ENCODE measurements around the gene KLC1. TPM values are rescaled to one million over a fixed set of nuclear protein-coding genes. Genes with fewer than 3 reads are reported as not detected.

KLC1 gene
- total RNA-seq, 2 donors from 2014 or later, result 170 to 178 TPM

DNA sequence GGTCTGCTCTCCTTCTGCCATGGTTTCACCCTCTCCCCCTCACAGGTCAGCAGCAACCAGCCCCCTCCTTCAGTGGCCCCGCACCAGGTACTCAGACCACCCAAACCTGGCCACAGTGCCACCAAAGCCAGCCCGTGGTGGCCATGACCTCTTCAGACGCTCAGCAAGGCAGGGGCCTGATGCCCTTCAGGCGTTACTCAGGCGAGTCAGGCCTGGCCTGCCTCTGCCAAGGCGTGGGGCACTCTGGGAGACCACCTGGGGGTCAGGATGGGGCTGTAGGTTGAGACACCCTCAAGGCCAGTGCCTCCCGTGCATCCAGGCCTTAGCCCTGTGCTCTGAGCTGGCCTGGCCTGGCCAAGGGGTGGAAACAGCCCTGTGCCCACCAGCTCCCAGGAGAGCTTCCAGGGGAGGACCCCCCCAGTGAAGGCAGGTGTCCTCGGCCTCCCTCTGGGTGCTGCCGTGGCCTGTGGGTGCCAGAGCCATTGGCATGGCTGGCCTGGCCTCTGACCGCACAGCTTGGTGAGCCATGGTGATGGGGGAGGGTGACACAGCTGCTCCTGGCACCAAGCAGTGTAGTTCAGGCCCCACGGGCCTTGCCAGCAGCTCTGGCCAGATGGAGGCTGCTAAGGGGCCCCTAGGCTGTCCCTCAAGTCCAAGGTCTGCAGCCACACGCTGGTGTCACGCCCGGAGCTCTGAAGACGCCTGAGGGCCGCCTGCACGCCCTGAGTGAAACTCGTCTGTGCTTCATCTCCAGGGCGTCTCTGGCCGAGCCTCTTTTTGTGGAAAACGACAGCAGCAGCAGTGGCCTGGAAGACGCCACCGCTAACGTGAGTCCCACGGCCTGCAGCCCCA lies 71.1 kb downstream of the KLC1 start:
- peaks cover 2% of the 10 kb centered on the region for H3K4me1 Mint-ChIP-seq
- no peak for DNase-seq
- H3K36me3 Mint-ChIP-seq (ENCODE audit: low read depth), result peaks cover 40% of the 10 kb centered on the region
- no peak overlapping the region for H3K4me3 Mint-ChIP-seq
- no peak overlapping the region for H3K4me3 ChIP-seq (ENCODE audit: low read length)
- H3K36me3 ChIP-seq (ENCODE audit: control insufficient read depth, insufficient read depth, low read length), result peaks cover 71% of the 10 kb centered on the region
- TF ChIP-seq, protein P1, sequence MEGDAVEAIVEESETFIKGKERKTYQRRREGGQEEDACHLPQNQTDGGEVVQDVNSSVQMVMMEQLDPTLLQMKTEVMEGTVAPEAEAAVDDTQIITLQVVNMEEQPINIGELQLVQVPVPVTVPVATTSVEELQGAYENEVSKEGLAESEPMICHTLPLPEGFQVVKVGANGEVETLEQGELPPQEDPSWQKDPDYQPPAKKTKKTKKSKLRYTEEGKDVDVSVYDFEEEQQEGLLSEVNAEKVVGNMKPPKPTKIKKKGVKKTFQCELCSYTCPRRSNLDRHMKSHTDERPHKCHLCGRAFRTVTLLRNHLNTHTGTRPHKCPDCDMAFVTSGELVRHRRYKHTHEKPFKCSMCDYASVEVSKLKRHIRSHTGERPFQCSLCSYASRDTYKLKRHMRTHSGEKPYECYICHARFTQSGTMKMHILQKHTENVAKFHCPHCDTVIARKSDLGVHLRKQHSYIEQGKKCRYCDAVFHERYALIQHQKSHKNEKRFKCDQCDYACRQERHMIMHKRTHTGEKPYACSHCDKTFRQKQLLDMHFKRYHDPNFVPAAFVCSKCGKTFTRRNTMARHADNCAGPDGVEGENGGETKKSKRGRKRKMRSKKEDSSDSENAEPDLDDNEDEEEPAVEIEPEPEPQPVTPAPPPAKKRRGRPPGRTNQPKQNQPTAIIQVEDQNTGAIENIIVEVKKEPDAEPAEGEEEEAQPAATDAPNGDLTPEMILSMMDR (conservative IDR thresholded peaks at IDR 0.05), result no peak
- no peaks in the 10 kb centered on the region for H3K27me3 Mint-ChIP-seq (ENCODE audit: insufficient read depth)
- WGBS, 2 experiments (ENCODE audit: insufficient coverage in 1 of 2, insufficient read length in 1 of 2), result 92 to 93% methylated on average over 18 to 25 of the region's 25 CpGs
- H3K9me3 ChIP-seq (ENCODE audit: control insufficient read depth, low read length), result no peaks in the 10 kb centered on the region
- H3K4me1 ChIP-seq (ENCODE audit: control insufficient read depth, insufficient read depth, low read length), result no peaks in the 10 kb centered on the region
- H3K27me3 ChIP-seq (ENCODE audit: control insufficient read depth, insufficient read depth, low read length, poor library complexity, severe bottlenecking), result no peaks in the 10 kb centered on the region
- no peak overlapping the region for H3K9ac ChIP-seq (ENCODE audit: extremely low read depth, low read length, poor library complexity, severe bottlenecking)
- H3K9me3 Mint-ChIP-seq, result no peaks in the 10 kb centered on the region
- peak overlapping the region; percentile 58 for H3K27ac Mint-ChIP-seq
- peak overlapping the region; percentile 66 for H3K27ac ChIP-seq (ENCODE audit: low read depth, low read length)

DNA sequence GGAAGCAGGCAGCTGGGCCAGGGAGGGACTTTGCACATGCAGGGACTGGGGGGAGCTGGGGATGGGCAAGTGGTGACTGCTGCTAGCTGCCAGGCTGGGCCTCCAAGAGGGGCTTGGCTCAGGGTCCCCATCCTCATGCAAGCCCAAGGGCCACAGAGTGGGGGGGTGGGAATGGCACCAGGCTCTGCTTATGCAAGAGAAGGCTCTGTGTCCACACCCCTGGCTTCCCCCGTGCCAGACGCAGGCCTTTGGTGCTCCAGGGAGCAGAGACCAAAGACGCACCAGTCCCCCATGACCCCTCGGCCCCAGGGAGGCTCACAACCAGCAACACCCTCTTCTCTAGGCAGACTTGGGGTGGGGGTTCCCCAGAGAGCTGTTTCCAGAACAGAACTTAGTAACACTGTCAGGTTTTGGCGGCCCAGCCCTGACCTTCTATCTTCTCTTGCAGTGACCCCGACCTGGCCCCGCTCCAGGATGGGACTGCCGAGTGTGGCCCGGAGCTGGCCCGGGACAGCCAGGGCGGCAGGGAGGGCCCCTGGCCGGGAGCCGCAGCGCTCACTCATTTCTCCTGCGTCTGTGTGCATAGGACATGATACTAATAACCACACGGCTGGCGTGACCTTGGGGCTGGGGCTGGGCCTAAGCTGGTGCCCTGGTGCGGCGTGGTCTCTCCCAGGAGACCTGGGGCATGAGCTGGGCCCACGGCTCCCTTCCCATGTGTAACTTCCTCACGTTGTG lies 71.9 kb downstream of the KLC1 start:
- no peaks in the 10 kb centered on the region for H3K4me1 ChIP-seq (ENCODE audit: control insufficient read depth, insufficient read depth, low read length)
- DNase-seq, result no peak
- H3K4me3 ChIP-seq (ENCODE audit: low read length), result no peak overlapping the region
- no peak overlapping the region for H3K9ac ChIP-seq (ENCODE audit: extremely low read depth, low read length, poor library complexity, severe bottlenecking)
- Mint-ChIP-seq H3K4me1 (peaks cover 2% of the 10 kb centered on the region), H3K27ac (no peak overlapping the region), H3K36me3 (ENCODE audit: low read depth) (peaks cover 41% of the 10 kb centered on the region), H3K4me3 (no peak overlapping the region), H3K27me3 (ENCODE audit: insufficient read depth) (no peaks in the 10 kb centered on the region), H3K9me3 (no peaks in the 10 kb centered on the region)
- TF ChIP-seq, protein P1 (conservative IDR thresholded peaks at IDR 0.05), result no peak
- peak overlapping the region; percentile 49 for H3K27ac ChIP-seq (ENCODE audit: low read depth, low read length)
- no peaks in the 10 kb centered on the region for H3K27me3 ChIP-seq (ENCODE audit: control insufficient read depth, insufficient read depth, low read length, poor library complexity, severe bottlenecking)
- H3K36me3 ChIP-seq (ENCODE audit: control insufficient read depth, insufficient read depth, low read length), result peaks cover 73% of the 10 kb centered on the region
- WGBS, 2 experiments (ENCODE audit: insufficient coverage in 1 of 2, insufficient read length in 1 of 2), result 94 to 95% methylated on average over 6 to 19 of the region's 21 CpGs
- no peaks in the 10 kb centered on the region for H3K9me3 ChIP-seq (ENCODE audit: control insufficient read depth, low read length)

GRCh38 chr14:103702095-103702494 lies 73.1 kb downstream of the KLC1 start:
- DNase-seq, result no peak
- no peaks in the 10 kb centered on the region for H3K4me1 Mint-ChIP-seq
- H3K4me3 Mint-ChIP-seq, result no peak overlapping the region
- Histone ChIP-seq H3K4me1 (ENCODE audit: control insufficient read depth, insufficient read depth, low read length) (no peaks in the 10 kb centered on the region), H3K9me3 (ENCODE audit: control insufficient read depth, low read length) (no peaks in the 10 kb centered on the region), H3K27me3 (ENCODE audit: control insufficient read depth, insufficient read depth, low read length, poor library complexity, severe bottlenecking) (no peaks in the 10 kb centered on the region), H3K27ac (ENCODE audit: low read depth, low read length) (no peak overlapping the region), H3K36me3 (ENCODE audit: control insufficient read depth, insufficient read depth, low read length) (peaks cover 73% of the 10 kb centered on the region), H3K9ac (ENCODE audit: extremely low read depth, low read length, poor library complexity, severe bottlenecking) (no peak overlapping the region), H3K4me3 (ENCODE audit: low read length) (no peak overlapping the region)
- TF ChIP-seq, protein P1 (conservative IDR thresholded peaks at IDR 0.05), result no peak
- 90 to 94% methylated on average over 2 to 5 of the region's 5 CpGs for WGBS, 2 experiments (ENCODE audit: insufficient coverage in 1 of 2, insufficient read length in 1 of 2)
- H3K9me3 Mint-ChIP-seq, result no peaks in the 10 kb centered on the region
- H3K36me3 Mint-ChIP-seq (ENCODE audit: low read depth), result peaks cover 38% of the 10 kb centered on the region
- no peaks in the 10 kb centered on the region for H3K27me3 Mint-ChIP-seq (ENCODE audit: insufficient read depth)
- H3K27ac Mint-ChIP-seq, result no peak overlapping the region
